SKM-1 treated with dmso at 0.1 percent for 144 hours (cell line): Measurements from ENCODE around the gene GAMT.

Experiments used
- DNase-seq: peaks from one replicate; lab custom pipeline; 2025; ENCODE audit not compliant: unreplicated experiment; lab: John Stamatoyannopoulos, UW

GAMT gene

GRCh38 chr19:1349211-1349610 is 52.1 kb downstream of the GAMT start:
- no peak for DNase-seq
